OCI-LY7 (cell line): Measurements from ENCODE around the gene NTM. TPM values are rescaled to one million over a fixed set of nuclear protein-coding genes. Genes with fewer than 3 reads are reported as not detected.

ENCODE experiments used
- BruUV-seq: library from RNA; stranded (reverse); fragments of 400-500 nt; replicated peaks from 2 replicates; lab custom pipeline; 2021; lab: Mats Ljungman, UMichigan
- CTCF ChIA-PET: fragments of 300-600 bp; sonication (Branson Sonifier 250); formaldehyde crosslinking; loops from one replicate; lab custom pipeline; 2022; ENCODE audit warnings: antibody characterized with exemption; ENCODE audit not compliant: unreplicated experiment; lab: Charles Lee
- POLR2A ChIA-PET: fragments of 300-600 bp; sonication (Branson Sonifier 250); formaldehyde crosslinking; loops from one replicate; lab custom pipeline; 2022; ENCODE audit warnings: antibody characterized with exemption; lab: Charles Lee
- DNase-seq: peaks from one replicate; pipeline ENCODE4 v3.0.0-alpha.2; 2015; ENCODE audit warnings: low spot score
- H2AFZ ChIP-seq: fragments of 200-600 bp; sonication (generic), shearing (Covaris generic); 2 replicates; pipeline ENCODE4 v1.6.1; 2014; ENCODE audit warnings: mild to moderate bottlenecking, antibody characterized with exemption, low read length, moderate library complexity
- H3K27ac ChIP-seq: fragments of 200-600 bp; sonication (generic); 2 replicates; pipeline ENCODE4 v1.5.1; 2014; ENCODE audit warnings: mixed run types, low read depth, mild to moderate bottlenecking, moderate library complexity, low read length, inconsistent platforms; ENCODE audit not compliant: poor library complexity, severe bottlenecking
- H3K36me3 ChIP-seq: fragments of 200-600 bp; sonication (generic); 2 replicates; pipeline ENCODE4 v1.6.1; 2014; ENCODE audit warnings: mild to moderate bottlenecking, antibody characterized with exemption, low read length, moderate library complexity, mixed read lengths; ENCODE audit not compliant: insufficient read depth
- H3K4me1 ChIP-seq: fragments of 200-600 bp; sonication (generic); 2 replicates; pipeline ENCODE4 v1.5.1; 2014; ENCODE audit warnings: mild to moderate bottlenecking, low read length; ENCODE audit not compliant: insufficient read depth, poor library complexity, severe bottlenecking
- H3K4me2 ChIP-seq: fragments of 200-600 bp; sonication (generic); 2 replicates; pipeline ENCODE4 v1.6.1; 2014; ENCODE audit warnings: mild to moderate bottlenecking, low read length
- H3K4me3 ChIP-seq: fragments of 200-600 bp; sonication (generic); 2 replicates; pipeline ENCODE4 v1.5.1; 2014; ENCODE audit warnings: mild to moderate bottlenecking, low read depth, low read length; ENCODE audit not compliant: poor library complexity, severe bottlenecking
- H3K79me2 ChIP-seq: fragments of 200-600 bp; sonication (generic); 2 replicates; pipeline ENCODE4 v1.6.1; 2016; ENCODE audit warnings: low read depth, mild to moderate bottlenecking, low read length, moderate library complexity, mixed read lengths; ENCODE audit not compliant: insufficient read depth
- H3K9me2 ChIP-seq: fragments of 200-600 bp; sonication (generic); 2 replicates; pipeline ENCODE4 v1.6.1; 2016; ENCODE audit warnings: mild to moderate bottlenecking, low read length, mixed read lengths; ENCODE audit not compliant: insufficient read depth
- H3K9me3 ChIP-seq: fragments of 200-600 bp; sonication (generic); 2 replicates; pipeline ENCODE4 v1.6.1; 2014; ENCODE audit warnings: mild to moderate bottlenecking, mixed run types, low read length, mixed read lengths
- H4K20me1 ChIP-seq: fragments of 200-600 bp; sonication (generic); 2 replicates; pipeline ENCODE4 v1.6.1; 2014; ENCODE audit warnings: mild to moderate bottlenecking, antibody characterized with exemption, low read length, moderate library complexity, mixed read lengths; ENCODE audit not compliant: insufficient read depth
- CTCF ChIP-seq: fragments of 200-600 bp; sonication (generic); conservative IDR thresholded peaks from 2 replicates; pipeline ENCODE4 v1.5.1; 2014; ENCODE audit warnings: mild to moderate bottlenecking, antibody characterized with exemption, low read length, moderate library complexity, mixed read lengths
- EZH2phosphoT487 ChIP-seq: fragments of 200-600 bp; sonication (generic); IDR thresholded peaks from 2 replicates; pipeline ENCODE4 v1.6.1; 2018; ENCODE audit warnings: low read depth, borderline replicate concordance, mild to moderate bottlenecking, mixed run types, antibody characterized with exemption, low read length, moderate library complexity, mixed read lengths
- intact Hi-C: fragments of 100-400 bp; cut with micrococcal nuclease; formaldehyde crosslinking; loops from one replicate; pipeline ENCODE4 v1.10.0; 2022; ENCODE audit not compliant: unreplicated experiment
- total RNA-seq, 2 experiments: library from RNA; depleted of rRNA in 1 of 2; stranded (reverse); fragments of >200 nt in 1 of 2; shearing (Covaris generic) in 1 of 2; gene quantifications; 2 replicates each; pipeline ENCODE4 v1.2.3, GENCODE V29; 2014 to 2022

Gene NTM
- total RNA-seq, 2 experiments from 2014 or later = not detected

- Histone ChIP-seq H3K27ac (no peak overlapping the region), H3K4me2 (no peak overlapping the region), H3K9me2 (no peaks in the 10 kb centered on the region), H3K36me3 (no peaks in the 10 kb centered on the region), H4K20me1 (no peaks in the 10 kb centered on the region), H3K4me3 (no peak overlapping the region), H2AFZ (no peak overlapping the region), H3K4me1 (no peaks in the 10 kb centered on the region), H3K79me2 (no peaks in the 10 kb centered on the region), H3K9me3 (no peaks in the 10 kb centered on the region)
- intact Hi-C loops = no loop called here
- ChIA-PET POLR2A (no interaction called here), CTCF (no interaction called here)
- TF ChIP-seq EZH2phosphoT487 (no peak), CTCF (no peak)
- no TSS peak for BruUV-seq
- DNase-seq = no peak
These were observed 178.7 kb downstream of the NTM start for GRCh38 chr11:131549099-131549498.

GRCh38 chr11:131549770-131550169 lies 179.4 kb downstream of the NTM start:
- Histone ChIP-seq H3K4me3 (no peak overlapping the region), H3K4me2 (no peak overlapping the region), H3K9me3 (no peaks in the 10 kb centered on the region), H3K9me2 (no peaks in the 10 kb centered on the region), H3K79me2 (no peaks in the 10 kb centered on the region), H2AFZ (no peak overlapping the region), H3K27ac (no peak overlapping the region), H3K36me3 (no peaks in the 10 kb centered on the region), H4K20me1 (no peaks in the 10 kb centered on the region), H3K4me1 (no peaks in the 10 kb centered on the region)
- intact Hi-C loops = no loop called here
- TF ChIP-seq CTCF = no peak
- TF ChIP-seq EZH2phosphoT487 = no peak
- no peak for DNase-seq
- BruUV-seq = no TSS peak
- ChIA-PET CTCF (no interaction called here), POLR2A (interaction anchor here (0.7 kb wide), 1 partner anchor 470 kb away, joined by 3 read pairs; no protein-coding TSS in a partner anchor)

- Histone ChIP-seq H3K79me2 (no peaks in the 10 kb centered on the region), H3K27ac (no peak overlapping the region), H3K9me3 (no peaks in the 10 kb centered on the region), H2AFZ (no peak overlapping the region), H4K20me1 (no peaks in the 10 kb centered on the region), H3K4me3 (no peak overlapping the region), H3K36me3 (no peaks in the 10 kb centered on the region), H3K9me2 (no peaks in the 10 kb centered on the region), H3K4me2 (no peak overlapping the region), H3K4me1 (no peaks in the 10 kb centered on the region)
- TF ChIP-seq CTCF (no peak), EZH2phosphoT487 (no peak)
- BruUV-seq = no TSS peak
- DNase-seq = no peak
- POLR2A ChIA-PET = no interaction called here
- intact Hi-C loops = no loop called here
- CTCF ChIA-PET = no interaction called here
These were observed 189.9 kb downstream of the NTM start for GRCh38 chr11:131560287-131560686.
